Right lobe of liver (tissue), 4 donors: Measurements from ENCODE around the gene ZNF532.

ENCODE experiments used
- CTCF ChIP-seq, 4 donors: fragments of 200-600 bp in 3 of 4; fragments of 450-650 bp in 1 of 4; IDR thresholded peaks; one replicate each; pipeline versions ENCODE4 v1.5.1 to v1.8.0; 2016 to 2022; ENCODE audit warnings: antibody characterized with exemption in 4 of 4, mild to moderate bottlenecking in 2 of 4
- POLR2A ChIP-seq: fragments of 450-650 bp; IDR thresholded peaks from one replicate; pipeline ENCODE4 v1.6.1; 2017; ENCODE audit warnings: antibody characterized with exemption, mild to moderate bottlenecking
- donor health status: DM: no; HTN: no; CAD: no.
- donor health status: DM: no; HTN: no; CAD: no.
- donor health status: DM: no; HTN: yes; CAD: no.

- TF ChIP-seq POLR2A (no peak), CTCF (IDR thresholded peaks at IDR 0.05) (no peak)
Observed at GRCh38 chr18:58822944-58823343, 41.7 kb upstream of the ZNF532 start.
